Measurements from ENCODE around the gene HOXB9.

Gene HOXB9

GRCh38 chr17:48610282-48611211 lies 15.6 kb downstream of the HOXB9 start, which contains the start of gene HOXB7:
TSS of gene HOXB7 (minus strand) at chr17:48611017. CDS start at chr17:48610918, 99 bp downstream.
- peak; percentile 45 for DNase-seq

- DNase-seq, result no peak
These were observed 16.3 kb downstream of the HOXB9 start for GRCh38 chr17:48609759-48610281.

- DNase-seq, result no peak
These were observed 17.1 kb downstream of the HOXB9 start for GRCh38 chr17:48609033-48609432.

GRCh38 chr17:48608494-48608834 lies 17.7 kb downstream of the HOXB9 start:
- DNase-seq, result no peak

GRCh38 chr17:48606892-48607614 lies 19.1 kb downstream of the HOXB9 start:
- no peak for DNase-seq

- no peak for DNase-seq
These were observed 19.9 kb downstream of the HOXB9 start for GRCh38 chr17:48605991-48606891.

GRCh38 chr17:48605409-48605919 lies 20.7 kb downstream of the HOXB9 start:
- DNase-seq, result no peak

GRCh38 chr17:48604770-48605329 lies 21.3 kb downstream of the HOXB9 start, which contains the start of gene HOXB6:
TSS of gene HOXB6 (minus strand) at chr17:48604986. CDS start at chr17:48598150, 6,836 bp downstream.
- DNase-seq, result no peak

- DNase-seq, result no peak
These were observed 22.0 kb downstream of the HOXB9 start for GRCh38 chr17:48603959-48604769.

- DNase-seq, result no peak
These were observed 24.4 kb downstream of the HOXB9 start for GRCh38 chr17:48601539-48602425.

GRCh38 chr17:48601207-48601538 lies 25.0 kb downstream of the HOXB9 start:
- no peak for DNase-seq

- DNase-seq, result no peak
These were observed 25.7 kb downstream of the HOXB9 start for GRCh38 chr17:48600244-48601098.

- DNase-seq, result no peak
These were observed 26.8 kb downstream of the HOXB9 start for GRCh38 chr17:48599354-48599753.

- no peak for DNase-seq
These were observed 27.4 kb downstream of the HOXB9 start for GRCh38 chr17:48598736-48599135.

- DNase-seq, result peak; percentile 40
These were observed 28.2 kb downstream of the HOXB9 start for GRCh38 chr17:48597778-48598631.

GRCh38 chr17:48597528-48597777 lies 28.7 kb downstream of the HOXB9 start:
- DNase-seq, result no peak

- no peak for DNase-seq
These were observed 29.2 kb downstream of the HOXB9 start for GRCh38 chr17:48596735-48597527.

Measured in CD4-positive, alpha-beta T cell treated with Interleukin-15 for 1 hour (primary cell).